Panc1 (cell line): ENCODE measurements around the gene LRRC57. TPM values are rescaled to one million over a fixed set of nuclear protein-coding genes. Genes with fewer than 3 reads are reported as not detected.

Experiments used
- ATAC-seq: fragments of 200-7000 bp; cut with Tn5 transposase; 2 replicates; pipeline ENCODE4 v1.9.1; 2020; ENCODE audit warnings: mild to moderate bottlenecking, moderate library complexity
- BruUV-seq: library from RNA; stranded (reverse); fragments of 400-500 nt; replicated peaks from 2 replicates; lab custom pipeline; 2021; lab: Mats Ljungman, UMichigan
- CTCF ChIA-PET: fragments of 300-600 bp; sonication (Branson Sonifier 250); formaldehyde crosslinking; loops from one replicate; lab custom pipeline; 2022; ENCODE audit warnings: antibody characterized with exemption; lab: Charles Lee
- POLR2A ChIA-PET: fragments of 300-600 bp; sonication (Branson Sonifier 250); formaldehyde crosslinking; loops from one replicate; lab custom pipeline; 2022; ENCODE audit warnings: antibody characterized with exemption; lab: Charles Lee
- DNase-seq: peaks from one replicate; pipeline ENCODE4 v3.0.0-alpha.2; 2010; ENCODE audit warnings: low read depth, low spot score
- H3K27ac ChIP-seq: 2 replicates; pipeline ENCODE4 v1.5.1; 2011; ENCODE audit warnings: mild to moderate bottlenecking, low read length, inconsistent platforms
- H3K27me3 ChIP-seq: fragments of 200-500 bp; sonication (Bioruptor generic); 2 replicates; pipeline ENCODE4 v1.6.0; 2014; ENCODE audit warnings: low read length, inconsistent platforms; ENCODE audit not compliant: control insufficient read depth, insufficient read depth
- H3K36me3 ChIP-seq: fragments of 200-500 bp; sonication (Bioruptor generic); 2 replicates; pipeline ENCODE4 v1.5.1; 2014; ENCODE audit warnings: inconsistent platforms, mild to moderate bottlenecking, low read length, moderate library complexity; ENCODE audit not compliant: control insufficient read depth, insufficient read depth
- H3K4me1 ChIP-seq: 2 replicates; pipeline ENCODE4 v1.5.1; 2011; ENCODE audit warnings: inconsistent platforms, mild to moderate bottlenecking, low read length, moderate library complexity; ENCODE audit not compliant: control insufficient read depth, insufficient read depth
- H3K4me3 ChIP-seq, 2 experiments: 2 replicates each; pipeline ENCODE4 v1.5.1; 2011 to 2012; ENCODE audit warnings: low read depth in 2 of 2, low read length in 2 of 2, mild to moderate bottlenecking in 2 of 2, inconsistent platforms in 1 of 2, moderate library complexity in 1 of 2
- H3K9me3 ChIP-seq: fragments of 200-500 bp; sonication (Bioruptor generic); 2 replicates; pipeline ENCODE4 v1.5.1; 2014; ENCODE audit warnings: low read depth, mild to moderate bottlenecking, inconsistent platforms, low read length, moderate library complexity; ENCODE audit not compliant: control insufficient read depth, insufficient read depth
- CTCF ChIP-seq: fragments of 450-650 bp; IDR thresholded peaks from 2 replicates; pipeline ENCODE4 v1.5.1; 2017; ENCODE audit warnings: mild to moderate bottlenecking
- POLR2AphosphoS5 ChIP-seq: IDR thresholded peaks from 2 replicates; pipeline ENCODE4 v1.6.1; 2012; ENCODE audit warnings: mild to moderate bottlenecking, low read depth, low read length, moderate library complexity
- REST ChIP-seq, 2 experiments: IDR thresholded peaks; 2 replicates each; pipeline ENCODE4 v1.6.1; 2011 to 2012; ENCODE audit warnings: low read depth in 2 of 2, control low read depth in 1 of 2, low read length in 1 of 2, mild to moderate bottlenecking in 1 of 2, moderate library complexity in 1 of 2; ENCODE audit not compliant: insufficient read depth in 1 of 2
- SIN3A ChIP-seq: IDR thresholded peaks from 2 replicates; pipeline ENCODE4 v1.6.1; 2012; ENCODE audit warnings: low read depth, mild to moderate bottlenecking, low read length, moderate library complexity, borderline replicate concordance; ENCODE audit not compliant: insufficient read depth
- TCF7L2 ChIP-seq: IDR thresholded peaks from 2 replicates; pipeline ENCODE4 v1.6.1; 2011; ENCODE audit warnings: mild to moderate bottlenecking, low read depth, low read length, inconsistent platforms
- in situ Hi-C: cut with HindIII; loops from 2 replicates; pipeline ENCODE4 v1.10.0; 2016; ENCODE audit warnings: low sequenced_read_pairs, low pct_unique_long_range_greater_than_20kb
- intact Hi-C: fragments of 100-400 bp; cut with micrococcal nuclease; formaldehyde crosslinking; loops from one replicate; pipeline ENCODE4 v1.10.0; 2022; ENCODE audit not compliant: unreplicated experiment
- total RNA-seq: library from RNA; stranded (reverse); gene quantifications from one replicate; pipeline ENCODE4 v1.2.1, GENCODE V29; 2021; ENCODE audit not compliant: unreplicated experiment

LRRC57 gene
- total RNA-seq, 1 experiment from 2014 or later = 39.2 TPM

GRCh38 chr15:42590619-42591237 is 42.1 kb upstream of the LRRC57 start:
- Histone ChIP-seq H3K9me3 (no peaks in the 10 kb centered on the region), H3K27me3 (no peaks in the 10 kb centered on the region), H3K4me1 (no peaks in the 10 kb centered on the region), H3K27ac (no peak overlapping the region), H3K4me3 (no peak overlapping the region), H3K36me3 (no peaks in the 10 kb centered on the region)
- no peak for DNase-seq
- no peak for TF ChIP-seq REST (IDR thresholded peaks at IDR 0.05; ENCODE audit: insufficient read depth in 1 of 2, low read depth in 2 of 2, low read length in 1 of 2)
- no peak for TF ChIP-seq SIN3A
- no peak for TF ChIP-seq TCF7L2
- no peak for TF ChIP-seq CTCF
- TF ChIP-seq POLR2AphosphoS5 = no peak
- ChIA-PET CTCF (interaction anchor here (0.7 kb wide), 2 partner anchors 53 to 318 kb away, joined by 5 read pairs; no protein-coding TSS in a partner anchor), POLR2A (interaction anchor here (1.0 kb wide), 1 partner anchor 11 kb away, joined by 5 read pairs; no protein-coding TSS in a partner anchor)
- BruUV-seq = no TSS peak
- no peak for ATAC-seq
- in situ Hi-C loops (no loop called here), intact Hi-C loops (no loop called here)

- no TSS peak for BruUV-seq
Observed at GRCh38 chr15:42584031-42584765, 35.6 kb upstream of the LRRC57 start.

More at GRCh38 chr15:42584031-42584765, 35.6 kb upstream of the LRRC57 start:
- Histone ChIP-seq H3K27me3 (no peaks in the 10 kb centered on the region), H3K36me3 (no peaks in the 10 kb centered on the region), H3K9me3 (no peaks in the 10 kb centered on the region), H3K4me3 (no peak overlapping the region), H3K4me1 (peaks cover 16% of the 10 kb centered on the region), H3K27ac (no peak overlapping the region)
- ATAC-seq (no peak), DNase-seq (no peak)
- intact Hi-C loops (no loop called here), in situ Hi-C loops (no loop called here)
- POLR2A ChIA-PET = no interaction called here
- CTCF ChIA-PET = no interaction called here
- TF ChIP-seq POLR2AphosphoS5 (no peak), CTCF (no peak), SIN3A (no peak), REST (IDR thresholded peaks at IDR 0.05; ENCODE audit: insufficient read depth in 1 of 2, low read depth in 2 of 2, low read length in 1 of 2) (no peak), TCF7L2 (no peak)
